Measurements from ENCODE around the gene USP31. TPM values are rescaled to one million over a fixed set of nuclear protein-coding genes. Genes with fewer than 3 reads are reported as not detected.

Gene USP31
- total RNA-seq, 1 donor from 2014 or later, result 11.8 TPM

GRCh38 chr16:23089111-23089510, 60.1 kb downstream of the USP31 start:
- TF ChIP-seq, protein P1, sequence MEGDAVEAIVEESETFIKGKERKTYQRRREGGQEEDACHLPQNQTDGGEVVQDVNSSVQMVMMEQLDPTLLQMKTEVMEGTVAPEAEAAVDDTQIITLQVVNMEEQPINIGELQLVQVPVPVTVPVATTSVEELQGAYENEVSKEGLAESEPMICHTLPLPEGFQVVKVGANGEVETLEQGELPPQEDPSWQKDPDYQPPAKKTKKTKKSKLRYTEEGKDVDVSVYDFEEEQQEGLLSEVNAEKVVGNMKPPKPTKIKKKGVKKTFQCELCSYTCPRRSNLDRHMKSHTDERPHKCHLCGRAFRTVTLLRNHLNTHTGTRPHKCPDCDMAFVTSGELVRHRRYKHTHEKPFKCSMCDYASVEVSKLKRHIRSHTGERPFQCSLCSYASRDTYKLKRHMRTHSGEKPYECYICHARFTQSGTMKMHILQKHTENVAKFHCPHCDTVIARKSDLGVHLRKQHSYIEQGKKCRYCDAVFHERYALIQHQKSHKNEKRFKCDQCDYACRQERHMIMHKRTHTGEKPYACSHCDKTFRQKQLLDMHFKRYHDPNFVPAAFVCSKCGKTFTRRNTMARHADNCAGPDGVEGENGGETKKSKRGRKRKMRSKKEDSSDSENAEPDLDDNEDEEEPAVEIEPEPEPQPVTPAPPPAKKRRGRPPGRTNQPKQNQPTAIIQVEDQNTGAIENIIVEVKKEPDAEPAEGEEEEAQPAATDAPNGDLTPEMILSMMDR (conservative IDR thresholded peaks at IDR 0.05; ENCODE audit: low read depth, low read length), result no peak
- DNase-seq (ENCODE audit: low read depth), result no peak
- H3K4me3 ChIP-seq (ENCODE audit: low read depth, low read length), result no peak overlapping the region

DNA sequence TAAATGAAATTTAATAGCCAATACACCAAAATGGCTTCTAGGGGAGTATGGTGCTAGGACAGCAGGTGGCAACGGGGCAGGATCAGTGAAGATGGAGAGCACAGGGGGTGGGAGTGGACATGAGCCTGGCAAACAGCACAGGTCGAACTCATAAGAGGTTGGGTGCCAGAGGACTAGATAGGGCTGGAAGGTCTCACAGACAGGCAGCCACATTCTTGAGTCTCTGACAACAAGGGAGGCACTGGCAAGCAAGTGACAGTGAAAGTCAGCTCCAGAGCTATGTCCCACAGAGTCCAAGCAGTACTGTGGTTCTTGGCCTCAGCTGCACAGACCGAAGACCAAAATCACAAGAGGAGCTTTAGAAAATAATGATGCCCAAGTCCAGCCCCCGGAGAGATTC, 61.2 kb downstream of the USP31 start:
- no peak for DNase-seq (ENCODE audit: low read depth)
- TF ChIP-seq, protein P1 (conservative IDR thresholded peaks at IDR 0.05; ENCODE audit: low read depth, low read length), result no peak
- no peak overlapping the region for H3K4me3 ChIP-seq (ENCODE audit: low read depth, low read length)

DNA sequence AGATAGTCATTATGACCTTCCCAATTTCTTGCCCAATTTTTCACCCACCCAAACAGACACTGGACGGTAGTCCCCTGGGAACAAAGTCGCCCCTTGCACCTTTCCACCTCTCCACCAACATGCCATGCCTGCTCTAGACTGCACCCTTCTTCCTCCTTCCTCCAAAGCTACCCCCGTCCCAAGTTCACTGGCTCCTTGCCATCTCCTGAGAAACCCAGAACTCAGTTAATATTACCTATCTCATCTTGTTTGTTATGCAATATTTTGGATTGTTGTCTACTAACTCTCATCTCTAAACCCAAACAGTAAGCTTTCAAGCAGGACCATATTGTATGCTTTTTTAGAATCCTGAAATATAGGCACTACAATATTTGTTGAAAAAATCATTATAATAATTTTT, 63.3 kb downstream of the USP31 start:
- H3K4me3 ChIP-seq (ENCODE audit: low read depth, low read length), result no peak overlapping the region
- TF ChIP-seq, protein P1 (conservative IDR thresholded peaks at IDR 0.05; ENCODE audit: low read depth, low read length), result no peak
- no peak for DNase-seq (ENCODE audit: low read depth)

DNA sequence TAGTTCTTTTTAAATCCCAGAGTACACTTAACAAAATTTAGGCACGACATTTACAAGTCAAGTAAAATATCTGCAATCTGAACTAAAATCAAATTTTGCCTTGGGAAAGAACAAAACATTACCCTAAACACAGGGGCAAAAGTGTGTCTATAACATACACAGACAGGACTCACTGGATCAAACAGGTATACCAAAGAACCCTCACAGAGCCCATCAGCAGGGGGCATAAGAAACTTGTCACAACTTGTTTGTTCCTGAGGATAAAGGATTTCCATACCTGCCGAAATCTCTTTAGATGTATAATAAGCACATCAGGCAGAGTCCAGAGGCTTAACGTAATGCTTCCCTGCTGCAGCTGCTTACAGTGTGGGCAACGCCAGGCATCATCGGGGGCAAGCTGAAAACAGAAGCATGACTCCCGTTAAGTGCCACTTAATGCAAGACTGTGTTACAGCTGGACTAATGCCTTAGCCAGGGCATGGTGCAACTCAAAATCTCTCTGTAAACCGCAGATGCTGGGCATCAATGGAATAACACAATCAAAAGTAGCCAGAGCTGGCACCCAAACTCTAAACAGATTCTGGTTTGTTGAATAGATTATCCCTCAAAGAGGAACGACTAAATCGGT, 67.0 kb downstream of the USP31 start:
- H3K4me3 ChIP-seq (ENCODE audit: low read depth, low read length), result no peak overlapping the region
- no peak for DNase-seq (ENCODE audit: low read depth)
- TF ChIP-seq, protein P1 (conservative IDR thresholded peaks at IDR 0.05; ENCODE audit: low read depth, low read length), result peak; percentile 29

GRCh38 chr16:23081675-23082119, 67.6 kb downstream of the USP31 start:
- no peak for DNase-seq (ENCODE audit: low read depth)
- TF ChIP-seq, protein P1 (conservative IDR thresholded peaks at IDR 0.05; ENCODE audit: low read depth, low read length), result no peak
- no peak overlapping the region for H3K4me3 ChIP-seq (ENCODE audit: low read depth, low read length)

- no peak overlapping the region for H3K4me3 ChIP-seq (ENCODE audit: low read depth, low read length)
- TF ChIP-seq, protein P1 (conservative IDR thresholded peaks at IDR 0.05; ENCODE audit: low read depth, low read length), result no peak
- no peak for DNase-seq (ENCODE audit: low read depth)
These were observed 68.5 kb downstream of the USP31 start for GRCh38 chr16:23080747-23081146.

DNA sequence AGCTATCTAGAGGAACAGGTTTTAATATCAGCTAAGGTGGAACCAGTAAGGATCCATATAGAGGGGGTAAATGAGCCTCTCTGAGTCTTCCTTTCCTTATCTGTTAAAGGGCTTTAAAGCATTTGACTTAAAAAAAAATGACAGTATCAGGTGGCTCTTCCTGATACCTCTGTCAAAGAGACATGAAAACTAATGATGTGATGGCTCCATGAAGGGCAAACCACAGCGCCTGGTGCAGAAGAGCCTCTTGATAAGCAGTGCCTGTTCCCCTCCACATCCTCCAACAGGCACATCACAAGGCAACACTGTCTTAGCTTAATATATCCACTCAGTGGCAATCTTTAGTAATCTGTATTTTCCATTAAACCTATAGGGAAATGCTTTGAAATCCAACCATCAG, 68.9 kb downstream of the USP31 start:
- TF ChIP-seq, protein P1 (conservative IDR thresholded peaks at IDR 0.05; ENCODE audit: low read depth, low read length), result no peak
- H3K4me3 ChIP-seq (ENCODE audit: low read depth, low read length), result no peak overlapping the region
- no peak for DNase-seq (ENCODE audit: low read depth)
